ENCODE measurements around the gene SKI.
"Not testable (repeated sequence)": the region's sequence is repeated elsewhere in the genome, so short reads cannot be mapped to it uniquely, and the experiment has no call there.

The SKI gene

GRCh38 chr1:2231532-2232254, 3.6 kb downstream of the SKI start:
- no peak for DNase-seq

- no peak for DNase-seq
These were observed 4.3 kb downstream of the SKI start for GRCh38 chr1:2232255-2232915.

GRCh38 chr1:2232916-2233438, 4.9 kb downstream of the SKI start:
- no peak for DNase-seq

GRCh38 chr1:2233468-2233867, 5.3 kb downstream of the SKI start:
- DNase-seq, result no peak

GRCh38 chr1:2233997-2234761, 6.1 kb downstream of the SKI start:
- DNase-seq, result no peak

- no peak for DNase-seq
These were observed 6.6 kb downstream of the SKI start for GRCh38 chr1:2234762-2235113.

- no peak for DNase-seq
These were observed 7.3 kb downstream of the SKI start for GRCh38 chr1:2235300-2235998.

GRCh38 chr1:2236695-2237677, 8.9 kb downstream of the SKI start:
- no peak for DNase-seq

- DNase-seq, result no peak
These were observed 9.7 kb downstream of the SKI start for GRCh38 chr1:2237773-2238172.

GRCh38 chr1:2238361-2239012, 10.4 kb downstream of the SKI start:
- no peak for DNase-seq

- no peak for DNase-seq
These were observed 10.9 kb downstream of the SKI start for GRCh38 chr1:2239013-2239370.

- DNase-seq, result no peak
These were observed 11.4 kb downstream of the SKI start for GRCh38 chr1:2239384-2239985.

GRCh38 chr1:2240270-2241156, 12.4 kb downstream of the SKI start:
- no peak for DNase-seq

- DNase-seq, result no peak
These were observed 13.7 kb downstream of the SKI start for GRCh38 chr1:2241820-2242219.

GRCh38 chr1:2242814-2243725, 15.0 kb downstream of the SKI start:
- DNase-seq, result no peak

- not testable (repeated sequence) for DNase-seq
These were observed 18.9 kb downstream of the SKI start for GRCh38 chr1:2247045-2247394.

GRCh38 chr1:2247760-2248126, 19.6 kb downstream of the SKI start:
- no peak for DNase-seq

GRCh38 chr1:2248127-2248826, 20.2 kb downstream of the SKI start:
- no peak for DNase-seq

Data from NCI-H1436 (cell line).